ENCODE results near the gene OR52A1.

Gene OR52A1

GRCh38 chr11:5136261-5136660 lies 18.3 kb downstream of the OR52A1 start:
- Histone ChIP-seq H3K36me3 (ENCODE audit: control insufficient read depth, insufficient read depth, low read length) (no peaks in the 10 kb centered on the region), H3K27ac (ENCODE audit: low read depth, low read length, severe bottlenecking) (no peak overlapping the region), H3K4me3 (ENCODE audit: extremely low read depth, insufficient read depth, low read length, poor library complexity, severe bottlenecking) (no peak overlapping the region), H3K9me3 (ENCODE audit: control insufficient read depth, low read length) (no peaks in the 10 kb centered on the region), H3K4me1 (ENCODE audit: control insufficient read depth, insufficient read depth, low read length, poor library complexity, severe bottlenecking) (no peaks in the 10 kb centered on the region)

- H3K4me3 ChIP-seq (ENCODE audit: extremely low read depth, insufficient read depth, low read length, poor library complexity, severe bottlenecking) = no peak overlapping the region
- no peaks in the 10 kb centered on the region for H3K36me3 ChIP-seq (ENCODE audit: control insufficient read depth, insufficient read depth, low read length)
- H3K9me3 ChIP-seq (ENCODE audit: control insufficient read depth, low read length) = no peaks in the 10 kb centered on the region
- WGBS, 2 experiments (ENCODE audit: insufficient coverage in 2 of 2) = 83 to 91% methylated on average over 6 of the region's 8 CpGs
- H3K4me1 ChIP-seq (ENCODE audit: control insufficient read depth, insufficient read depth, low read length, poor library complexity, severe bottlenecking) = no peaks in the 10 kb centered on the region
- no peak overlapping the region for H3K27ac ChIP-seq (ENCODE audit: low read depth, low read length, severe bottlenecking)
These were observed 22.8 kb downstream of the OR52A1 start for GRCh38 chr11:5131584-5132335.

- WGBS, 2 experiments (ENCODE audit: insufficient coverage in 2 of 2) = 94% methylated on average over 2 of the region's 2 CpGs; no CpG with 5 or more reads in 1 of the 2 experiments
- no peak overlapping the region for H3K4me3 ChIP-seq (ENCODE audit: extremely low read depth, insufficient read depth, low read length, poor library complexity, severe bottlenecking)
- H3K27ac ChIP-seq (ENCODE audit: low read depth, low read length, severe bottlenecking) = no peak overlapping the region
- H3K4me1 ChIP-seq (ENCODE audit: control insufficient read depth, insufficient read depth, low read length, poor library complexity, severe bottlenecking) = no peaks in the 10 kb centered on the region
- no peaks in the 10 kb centered on the region for H3K36me3 ChIP-seq (ENCODE audit: control insufficient read depth, insufficient read depth, low read length)
- H3K9me3 ChIP-seq (ENCODE audit: control insufficient read depth, low read length) = no peaks in the 10 kb centered on the region
These were observed 25.1 kb downstream of the OR52A1 start for GRCh38 chr11:5129457-5129877.

GRCh38 chr11:5124891-5125620 lies 29.5 kb downstream of the OR52A1 start:
- Histone ChIP-seq H3K4me3 (ENCODE audit: extremely low read depth, insufficient read depth, low read length, poor library complexity, severe bottlenecking) (no peak overlapping the region), H3K36me3 (ENCODE audit: control insufficient read depth, insufficient read depth, low read length) (no peaks in the 10 kb centered on the region)
- 80 to 100% methylated on average over 1 to 2 of the region's 4 CpGs for WGBS, 2 experiments (ENCODE audit: insufficient coverage in 2 of 2)

GRCh38 chr11:5123802-5124521 lies 30.6 kb downstream of the OR52A1 start:
- Histone ChIP-seq H3K36me3 (ENCODE audit: control insufficient read depth, insufficient read depth, low read length) (no peaks in the 10 kb centered on the region), H3K27ac (ENCODE audit: low read depth, low read length, severe bottlenecking) (no peak overlapping the region), H3K4me1 (ENCODE audit: control insufficient read depth, insufficient read depth, low read length, poor library complexity, severe bottlenecking) (no peaks in the 10 kb centered on the region), H3K4me3 (ENCODE audit: extremely low read depth, insufficient read depth, low read length, poor library complexity, severe bottlenecking) (no peak overlapping the region), H3K9me3 (ENCODE audit: control insufficient read depth, low read length) (no peaks in the 10 kb centered on the region)
- WGBS, 2 experiments (ENCODE audit: insufficient coverage in 2 of 2) = 0 to 8% methylated on average over 1 to 2 of the region's 4 CpGs

More at GRCh38 chr11:5124891-5125620, 29.5 kb downstream of the OR52A1 start:
- Histone ChIP-seq H3K4me1 (ENCODE audit: control insufficient read depth, insufficient read depth, low read length, poor library complexity, severe bottlenecking) (no peaks in the 10 kb centered on the region), H3K27ac (ENCODE audit: low read depth, low read length, severe bottlenecking) (no peak overlapping the region), H3K9me3 (ENCODE audit: control insufficient read depth, low read length) (no peaks in the 10 kb centered on the region)

GRCh38 chr11:5118893-5119292 lies 35.7 kb downstream of the OR52A1 start:
- WGBS, 2 experiments (ENCODE audit: insufficient coverage in 2 of 2) = no CpG with 5 or more reads among the region's 1 CpG
- Histone ChIP-seq H3K4me1 (ENCODE audit: control insufficient read depth, insufficient read depth, low read length, poor library complexity, severe bottlenecking) (no peaks in the 10 kb centered on the region), H3K9me3 (ENCODE audit: control insufficient read depth, low read length) (no peaks in the 10 kb centered on the region), H3K27ac (ENCODE audit: low read depth, low read length, severe bottlenecking) (no peak overlapping the region), H3K36me3 (ENCODE audit: control insufficient read depth, insufficient read depth, low read length) (no peaks in the 10 kb centered on the region), H3K4me3 (ENCODE audit: extremely low read depth, insufficient read depth, low read length, poor library complexity, severe bottlenecking) (no peak overlapping the region)

- no peaks in the 10 kb centered on the region for H3K9me3 ChIP-seq (ENCODE audit: control insufficient read depth, low read length)
- no peak overlapping the region for H3K27ac ChIP-seq (ENCODE audit: low read depth, low read length, severe bottlenecking)
- no peak overlapping the region for H3K4me3 ChIP-seq (ENCODE audit: extremely low read depth, insufficient read depth, low read length, poor library complexity, severe bottlenecking)
- no peaks in the 10 kb centered on the region for H3K36me3 ChIP-seq (ENCODE audit: control insufficient read depth, insufficient read depth, low read length)
- no peaks in the 10 kb centered on the region for H3K4me1 ChIP-seq (ENCODE audit: control insufficient read depth, insufficient read depth, low read length, poor library complexity, severe bottlenecking)
These were observed 37.0 kb downstream of the OR52A1 start for GRCh38 chr11:5117588-5117987.

GRCh38 chr11:5115339-5115738 lies 39.2 kb downstream of the OR52A1 start:
- Histone ChIP-seq H3K4me1 (ENCODE audit: control insufficient read depth, insufficient read depth, low read length, poor library complexity, severe bottlenecking) (no peaks in the 10 kb centered on the region), H3K27ac (ENCODE audit: low read depth, low read length, severe bottlenecking) (no peak overlapping the region), H3K36me3 (ENCODE audit: control insufficient read depth, insufficient read depth, low read length) (no peaks in the 10 kb centered on the region), H3K4me3 (ENCODE audit: extremely low read depth, insufficient read depth, low read length, poor library complexity, severe bottlenecking) (no peak overlapping the region), H3K9me3 (ENCODE audit: control insufficient read depth, low read length) (no peaks in the 10 kb centered on the region)
- no CpG with 5 or more reads among the region's 3 CpGs for WGBS, 2 experiments (ENCODE audit: insufficient coverage in 2 of 2)

GRCh38 chr11:5107285-5107684 lies 47.3 kb downstream of the OR52A1 start:
- Histone ChIP-seq H3K27ac (ENCODE audit: low read depth, low read length, severe bottlenecking) (no peak overlapping the region), H3K4me1 (ENCODE audit: control insufficient read depth, insufficient read depth, low read length, poor library complexity, severe bottlenecking) (no peaks in the 10 kb centered on the region), H3K36me3 (ENCODE audit: control insufficient read depth, insufficient read depth, low read length) (no peaks in the 10 kb centered on the region), H3K4me3 (ENCODE audit: extremely low read depth, insufficient read depth, low read length, poor library complexity, severe bottlenecking) (no peak overlapping the region), H3K9me3 (ENCODE audit: control insufficient read depth, low read length) (no peaks in the 10 kb centered on the region)
- 43 to 67% methylated on average over 1 to 3 of the region's 3 CpGs for WGBS, 2 experiments (ENCODE audit: insufficient coverage in 2 of 2)

- Histone ChIP-seq H3K36me3 (ENCODE audit: control insufficient read depth, insufficient read depth, low read length) (no peaks in the 10 kb centered on the region), H3K27ac (ENCODE audit: low read depth, low read length, severe bottlenecking) (no peak overlapping the region), H3K9me3 (ENCODE audit: control insufficient read depth, low read length) (no peaks in the 10 kb centered on the region), H3K4me3 (ENCODE audit: extremely low read depth, insufficient read depth, low read length, poor library complexity, severe bottlenecking) (no peak overlapping the region), H3K4me1 (ENCODE audit: control insufficient read depth, insufficient read depth, low read length, poor library complexity, severe bottlenecking) (no peaks in the 10 kb centered on the region)
These were observed 51.5 kb downstream of the OR52A1 start for GRCh38 chr11:5103066-5103465.

GRCh38 chr11:5102246-5102645 lies 52.3 kb downstream of the OR52A1 start:
- Histone ChIP-seq H3K4me3 (ENCODE audit: extremely low read depth, insufficient read depth, low read length, poor library complexity, severe bottlenecking) (no peak overlapping the region), H3K4me1 (ENCODE audit: control insufficient read depth, insufficient read depth, low read length, poor library complexity, severe bottlenecking) (no peaks in the 10 kb centered on the region), H3K36me3 (ENCODE audit: control insufficient read depth, insufficient read depth, low read length) (no peaks in the 10 kb centered on the region), H3K9me3 (ENCODE audit: control insufficient read depth, low read length) (no peaks in the 10 kb centered on the region), H3K27ac (ENCODE audit: low read depth, low read length, severe bottlenecking) (no peak overlapping the region)
- WGBS, 2 experiments (ENCODE audit: insufficient coverage in 2 of 2) = no CpG with 5 or more reads among the region's 2 CpGs
